HL-60 (cell line): ENCODE data around the gene CHSY3.

Experiments
- CTCF ChIP-seq: IDR thresholded peaks from one replicate; pipeline ENCODE4 v1.5.1; 2011; ENCODE audit warnings: low read length, control low read depth, inconsistent platforms; ENCODE audit not compliant: insufficient read depth
- GABPA ChIP-seq: IDR thresholded peaks from 2 replicates; pipeline ENCODE4 v1.6.1; 2012; ENCODE audit warnings: low read depth
- POLR2AphosphoS5 ChIP-seq: IDR thresholded peaks from 2 replicates; pipeline ENCODE4 v1.6.1; 2012; ENCODE audit warnings: low read depth
- REST ChIP-seq: IDR thresholded peaks from 2 replicates; pipeline ENCODE4 v1.6.1; 2012; ENCODE audit warnings: low read depth; ENCODE audit not compliant: insufficient replicate concordance
- SPI1 ChIP-seq: IDR thresholded peaks from 2 replicates; pipeline ENCODE4 v1.6.1; 2012; ENCODE audit warnings: low read depth, mild to moderate bottlenecking, borderline replicate concordance

DNA sequence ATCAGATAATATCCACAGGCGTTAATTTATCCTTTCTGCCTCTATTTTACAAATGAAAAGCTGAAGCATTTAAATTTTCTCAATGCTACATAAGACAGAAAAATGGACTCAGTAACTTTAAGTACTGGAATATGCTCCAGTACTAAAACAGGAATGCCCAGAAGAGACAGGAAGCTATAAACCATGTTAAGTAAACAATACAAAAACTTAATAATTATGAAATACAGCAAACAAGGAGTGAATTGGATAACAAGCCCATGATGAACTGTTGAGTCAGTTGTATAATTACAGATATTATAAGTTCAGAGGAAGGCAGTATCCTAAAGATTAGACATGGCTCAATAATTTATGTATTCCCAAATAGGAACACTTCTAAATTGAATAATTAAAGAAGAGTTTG, 148.5 kb downstream of the CHSY3 start:
- TF ChIP-seq REST (no peak), CTCF (no peak), POLR2AphosphoS5 (no peak), GABPA (no peak), SPI1 (no peak)
